ENCODE results near the gene ATG16L2. TPM values are rescaled to one million over a fixed set of nuclear protein-coding genes. Genes with fewer than 3 reads are reported as not detected.
A peak's percentile ranks its signal among the peaks of the same experiment; 100 is the strongest.

Gene ATG16L2
- total and polyA plus RNA-seq, 10 of the 15 experiments (the other 5 are each of a cell fraction or from before 2014, with no cell fraction given), result 1.9 to 67.7 (median 30.4) TPM

- TF ChIP-seq PBX3 (IDR thresholded peaks at IDR 0.05; ENCODE audit: insufficient replicate concordance, low read depth, low read length) (peak; percentile 66), RUNX3 (IDR thresholded peaks at IDR 0.05; ENCODE audit: low read length) (no peak), NFIC (IDR thresholded peaks at IDR 0.05; ENCODE audit: low read depth, low read length) (no peak), E2F8 (IDR thresholded peaks at IDR 0.05; ENCODE audit: low read depth, partially characterized antibody) (no peak), MYC (IDR thresholded peaks at IDR 0.05; ENCODE audit: insufficient read depth, insufficient read length, insufficient replicate concordance, low read length, severe bottlenecking) (no peak), FOXM1 (IDR thresholded peaks at IDR 0.05; ENCODE audit: low read depth, low read length) (no peak), RCOR1 (conservative IDR thresholded peaks at IDR 0.05; ENCODE audit: low read depth, low read length) (no peak), SRF (IDR thresholded peaks at IDR 0.05; ENCODE audit: low read depth in 2 of 2, low read length in 2 of 2) (no peak), ZNF217 (IDR thresholded peaks at IDR 0.05) (no peak), DPF2 (IDR thresholded peaks at IDR 0.05) (no peak), NR2C1 (IDR thresholded peaks at IDR 0.05) (no peak)
These were observed 1.6 kb upstream of the ATG16L2 start (continued) for GRCh38 chr11:72812604-72812966.
